Thoracic aorta (tissue), 2 donors: ENCODE data around the gene FIG4. TPM values are rescaled to one million over a fixed set of nuclear protein-coding genes. Genes with fewer than 3 reads are reported as not detected.
"Not testable (repeated sequence)": the region's sequence is repeated elsewhere in the genome, so short reads cannot be mapped to it uniquely, and the experiment has no call there.

ENCODE experiments used
- ATAC-seq: fragments of 150-250 bp; one replicate; pipeline ENCODE4 v1.8.0; 2017; ENCODE audit warnings: low read depth; ENCODE audit not compliant: insufficient number of reproducible peaks, low FRiP score
- DNase-seq: peaks from one replicate; pipeline ENCODE4 v3.0.0-alpha.2; 2020; ENCODE audit warnings: low spot score
- H3K27ac ChIP-seq, 2 donors: fragments of 200-600 bp; sonication (generic); 1 replicate in 1 of 2; 2 replicates in 1 of 2; pipeline ENCODE4 v1.5.1; 2016; ENCODE audit warnings: mild to moderate bottlenecking in 2 of 2, moderate library complexity in 2 of 2
- H3K27me3 ChIP-seq: fragments of 200-600 bp; sonication (generic); replicated peaks from 2 replicates; pipeline ENCODE4 v1.6.0; 2016; ENCODE audit warnings: mild to moderate bottlenecking; ENCODE audit not compliant: insufficient read depth
- H3K36me3 ChIP-seq: fragments of 200-600 bp; sonication (generic); one replicate; pipeline ENCODE4 v1.5.1; 2016
- H3K4me1 ChIP-seq, 2 donors: fragments of 200-600 bp; sonication (generic); 1 replicate in 1 of 2; 2 replicates in 1 of 2; pipeline versions ENCODE4 v1.5.1 to v1.6.0; 2016; ENCODE audit warnings: low read depth in 2 of 2, mild to moderate bottlenecking in 1 of 2; ENCODE audit not compliant: control insufficient read depth in 1 of 2
- H3K4me3 ChIP-seq: fragments of 200-600 bp; sonication (generic); 2 replicates; pipeline ENCODE4 v1.5.1; 2016; ENCODE audit warnings: mild to moderate bottlenecking
- H3K9me3 ChIP-seq: fragments of 200-600 bp; sonication (generic); 2 replicates; pipeline ENCODE4 v1.5.1; 2016
- total RNA-seq, 2 donors: library from RNA; depleted of rRNA; stranded (reverse); fragments of >200 nt; gene quantifications; one replicate each; pipeline versions ENCODE4 v1.1.0 to v1.2.3, GENCODE V29; 2016
- TF ChIP-seq, protein P1 (sequence below): fragments of 200-600 bp; sonication (generic); IDR thresholded peaks from one replicate; pipeline ENCODE4 v1.5.1; 2019; ENCODE audit warnings: antibody characterized with exemption

The FIG4 gene
- total RNA-seq, 2 donors from 2014 or later: 12.9 to 49.5 TPM

DNA sequence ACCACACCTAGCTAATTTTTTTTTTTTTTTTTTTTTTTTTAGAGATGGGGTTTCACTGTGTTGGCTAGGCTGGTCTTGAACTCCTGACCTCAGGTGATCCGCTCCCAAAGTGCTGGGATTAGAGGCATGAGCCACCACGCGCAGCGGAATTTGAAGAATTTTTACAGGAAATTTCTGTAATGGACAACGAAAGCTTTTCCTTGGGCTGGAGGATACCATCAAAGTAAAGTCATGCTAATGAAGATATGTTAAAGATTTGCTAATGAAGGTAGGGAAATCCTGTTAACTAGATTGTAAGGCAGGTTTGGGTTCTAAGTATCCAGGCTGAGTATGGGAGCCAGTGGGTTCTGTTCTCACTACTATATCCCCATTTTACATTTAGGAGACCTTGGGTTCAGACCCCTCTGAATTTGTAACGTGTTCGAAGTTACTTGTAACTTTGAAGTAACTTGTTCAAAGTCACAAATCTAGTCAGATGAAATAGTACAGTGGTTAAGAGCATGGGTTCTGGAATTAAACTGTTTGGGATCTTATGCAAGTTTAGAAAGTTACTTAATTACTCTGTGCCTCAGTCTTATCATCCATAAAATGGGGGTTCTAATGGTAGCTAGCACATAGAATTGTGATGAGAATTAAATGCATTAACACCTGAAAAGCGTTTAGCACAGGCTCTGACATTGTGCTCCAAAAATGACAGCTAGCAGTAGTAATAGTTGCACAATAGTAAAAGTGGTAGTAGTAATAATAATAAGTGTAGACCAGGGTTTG lies 163.6 kb downstream of the FIG4 start:
- DNase-seq: no peak
- Histone ChIP-seq H3K4me3 (no peak overlapping the region), H3K27ac (no peak overlapping the region), H3K27me3 (no peaks in the 10 kb centered on the region), H3K4me1 (no peaks in the 10 kb centered on the region), H3K36me3 (no peaks in the 10 kb centered on the region), H3K9me3 (no peaks in the 10 kb centered on the region)
- ATAC-seq: no peak
- TF ChIP-seq, protein P1, sequence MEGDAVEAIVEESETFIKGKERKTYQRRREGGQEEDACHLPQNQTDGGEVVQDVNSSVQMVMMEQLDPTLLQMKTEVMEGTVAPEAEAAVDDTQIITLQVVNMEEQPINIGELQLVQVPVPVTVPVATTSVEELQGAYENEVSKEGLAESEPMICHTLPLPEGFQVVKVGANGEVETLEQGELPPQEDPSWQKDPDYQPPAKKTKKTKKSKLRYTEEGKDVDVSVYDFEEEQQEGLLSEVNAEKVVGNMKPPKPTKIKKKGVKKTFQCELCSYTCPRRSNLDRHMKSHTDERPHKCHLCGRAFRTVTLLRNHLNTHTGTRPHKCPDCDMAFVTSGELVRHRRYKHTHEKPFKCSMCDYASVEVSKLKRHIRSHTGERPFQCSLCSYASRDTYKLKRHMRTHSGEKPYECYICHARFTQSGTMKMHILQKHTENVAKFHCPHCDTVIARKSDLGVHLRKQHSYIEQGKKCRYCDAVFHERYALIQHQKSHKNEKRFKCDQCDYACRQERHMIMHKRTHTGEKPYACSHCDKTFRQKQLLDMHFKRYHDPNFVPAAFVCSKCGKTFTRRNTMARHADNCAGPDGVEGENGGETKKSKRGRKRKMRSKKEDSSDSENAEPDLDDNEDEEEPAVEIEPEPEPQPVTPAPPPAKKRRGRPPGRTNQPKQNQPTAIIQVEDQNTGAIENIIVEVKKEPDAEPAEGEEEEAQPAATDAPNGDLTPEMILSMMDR: no peak

DNA sequence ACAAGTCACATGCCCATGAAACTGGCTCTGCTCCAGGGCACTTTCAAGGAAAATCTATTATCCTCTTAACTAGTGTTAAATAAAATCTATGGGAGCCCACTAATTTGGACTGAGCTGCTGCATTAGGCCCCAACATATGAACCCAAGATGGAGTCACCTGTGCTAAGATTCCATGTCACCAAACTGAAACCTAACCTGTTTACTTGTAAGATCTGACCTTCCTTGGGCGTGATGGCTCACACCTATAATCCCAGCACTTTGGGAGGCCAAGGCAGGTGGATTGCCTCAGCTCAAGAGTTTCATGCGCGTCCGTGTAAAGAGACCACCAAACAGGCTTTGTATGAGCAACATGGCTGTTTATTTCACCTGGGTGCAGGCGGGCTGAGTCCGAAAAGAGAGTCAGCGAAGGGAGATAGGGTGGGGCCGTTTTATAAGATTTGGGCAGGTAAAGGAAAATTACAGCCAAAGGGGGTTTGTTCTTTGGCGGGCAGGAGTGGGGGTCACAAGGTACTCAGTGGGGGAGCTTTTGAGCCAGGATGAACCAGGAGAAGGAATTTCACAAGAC lies 164.5 kb downstream of the FIG4 start:
- not testable (repeated sequence) for DNase-seq, H3K27ac ChIP-seq, H3K4me3 ChIP-seq, H3K36me3 ChIP-seq, H3K27me3 ChIP-seq, ATAC-seq, H3K4me1 ChIP-seq, H3K9me3 ChIP-seq

DNA sequence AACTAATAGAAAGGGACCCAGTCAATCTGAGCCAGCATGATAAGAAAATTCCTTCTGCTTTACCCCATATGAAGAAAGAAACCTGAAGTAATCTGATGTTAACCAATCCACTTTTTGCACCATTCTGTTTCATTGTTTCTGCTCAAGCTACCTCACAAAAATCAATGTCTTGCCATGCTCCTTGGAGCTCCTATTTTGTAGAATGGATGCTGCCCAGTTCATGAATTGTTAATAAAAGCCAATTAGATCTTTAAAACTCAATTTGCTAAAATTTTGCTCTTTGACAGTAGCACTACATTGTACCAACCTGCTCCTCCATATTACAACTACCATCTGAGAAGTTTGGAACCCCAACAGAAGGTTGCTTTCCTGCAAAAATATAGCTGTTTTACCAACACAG lies 170.8 kb downstream of the FIG4 start:
- Histone ChIP-seq H3K4me3 (no peak overlapping the region), H3K27ac (no peak overlapping the region), H3K27me3 (no peaks in the 10 kb centered on the region), H3K9me3 (no peaks in the 10 kb centered on the region), H3K4me1 (peaks cover 0 to 2% of the 10 kb centered on the region in 2 donors), H3K36me3 (no peaks in the 10 kb centered on the region)
- ATAC-seq: no peak
- TF ChIP-seq, protein P1: no peak
- no peak for DNase-seq

DNA sequence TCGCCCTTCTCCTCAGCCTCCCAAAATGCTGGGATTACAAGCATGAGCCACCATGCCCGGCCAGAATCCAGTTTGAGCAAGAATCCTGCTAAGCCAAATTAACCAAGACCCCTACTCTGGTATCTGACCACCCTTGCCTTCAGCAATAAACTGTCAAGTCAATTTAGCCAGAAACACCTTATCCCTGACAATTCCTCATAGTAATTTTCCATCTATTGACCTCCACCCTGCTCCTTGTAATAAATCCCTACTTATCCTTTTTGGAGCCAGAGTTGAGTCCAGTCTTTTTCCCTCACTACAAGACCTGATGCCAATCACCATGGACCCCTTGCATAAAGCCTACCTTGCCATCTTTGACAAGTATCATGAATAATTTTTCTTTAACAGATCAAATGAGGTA lies 173.0 kb downstream of the FIG4 start:
- DNase-seq (no peak), ATAC-seq (no peak)
- Histone ChIP-seq H3K36me3 (no peaks in the 10 kb centered on the region), H3K27ac (no peak overlapping the region), H3K9me3 (no peaks in the 10 kb centered on the region), H3K4me1 (peaks cover 5 to 16% of the 10 kb centered on the region in 2 donors), H3K27me3 (no peaks in the 10 kb centered on the region), H3K4me3 (no peak overlapping the region)
- TF ChIP-seq, protein P1: no peak

DNA sequence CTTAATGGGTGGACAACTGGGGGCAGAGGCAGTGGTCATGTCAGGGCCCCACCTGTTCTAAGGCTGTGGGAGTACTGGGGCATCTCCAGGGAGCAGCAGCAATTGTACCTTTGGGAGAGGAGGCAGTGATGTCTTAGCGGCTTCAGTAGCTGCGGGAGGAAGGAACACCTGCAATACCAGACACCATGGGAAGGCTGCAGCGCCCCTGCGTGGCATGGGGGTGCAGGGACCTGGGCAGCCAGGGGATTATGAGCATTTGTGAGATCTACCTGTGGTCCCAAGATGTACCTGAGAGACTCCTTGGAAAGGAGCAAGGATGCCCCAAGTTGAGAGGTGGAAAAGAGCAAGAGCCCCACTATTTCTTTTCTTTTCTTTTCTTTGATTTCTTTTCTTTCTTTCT lies 174.9 kb downstream of the FIG4 start:
- ATAC-seq: no peak

More for the DNA sequence above, 174.9 kb downstream of the FIG4 start:
- H3K4me3 ChIP-seq: no peak overlapping the region
- H3K36me3 ChIP-seq: no peaks in the 10 kb centered on the region
- TF ChIP-seq, protein P1: no peak
- no peak overlapping the region for H3K27ac ChIP-seq
- peaks cover 5 to 16% of the 10 kb centered on the region in 2 donors for H3K4me1 ChIP-seq
- DNase-seq: no peak
- no peaks in the 10 kb centered on the region for H3K27me3 ChIP-seq
- H3K9me3 ChIP-seq: no peaks in the 10 kb centered on the region
